GM19351 (cell line): Measurements from ENCODE around the gene CES1.
"Not testable (repeated sequence)": the region's sequence is repeated elsewhere in the genome, so short reads cannot be mapped to it uniquely, and the experiment has no call there.

ENCODE experiments used
- ATAC-seq: cut with Tn5 transposase; IDR thresholded peaks from one replicate; pipeline ENCODE4 v1.9.1; 2021; ENCODE audit warnings: mild to moderate bottlenecking, moderate library complexity; ENCODE audit not compliant: unreplicated experiment

The CES1 gene

GRCh38 chr16:55792934-55793374 lies 39.9 kb downstream of the CES1 start:
- ATAC-seq, result not testable (repeated sequence)

GRCh38 chr16:55791512-55791911 lies 41.4 kb downstream of the CES1 start:
- not testable (repeated sequence) for ATAC-seq

DNA sequence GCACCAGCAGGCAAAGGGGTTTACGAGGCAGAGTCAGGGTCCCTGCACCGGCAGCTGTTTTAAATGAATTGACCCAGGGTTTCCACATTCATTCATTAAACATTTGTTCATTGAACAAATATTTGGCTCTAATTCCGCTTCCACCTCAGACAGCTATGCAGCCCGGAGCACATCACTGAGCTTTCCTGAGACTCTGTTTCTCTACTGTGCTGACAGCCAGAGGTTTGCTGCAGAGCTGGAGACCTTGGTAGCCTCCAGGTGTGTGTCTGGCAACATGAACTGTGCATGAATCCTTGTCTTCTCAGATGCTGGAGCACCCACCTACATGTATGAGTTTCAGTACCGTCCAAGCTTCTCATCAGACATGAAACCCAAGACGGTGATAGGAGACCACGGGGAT lies 42.7 kb downstream of the CES1 start:
- not testable (repeated sequence) for ATAC-seq

- ATAC-seq, result not testable (repeated sequence)
These were observed 50.2 kb downstream of the CES1 start for GRCh38 chr16:55782793-55783091.

DNA sequence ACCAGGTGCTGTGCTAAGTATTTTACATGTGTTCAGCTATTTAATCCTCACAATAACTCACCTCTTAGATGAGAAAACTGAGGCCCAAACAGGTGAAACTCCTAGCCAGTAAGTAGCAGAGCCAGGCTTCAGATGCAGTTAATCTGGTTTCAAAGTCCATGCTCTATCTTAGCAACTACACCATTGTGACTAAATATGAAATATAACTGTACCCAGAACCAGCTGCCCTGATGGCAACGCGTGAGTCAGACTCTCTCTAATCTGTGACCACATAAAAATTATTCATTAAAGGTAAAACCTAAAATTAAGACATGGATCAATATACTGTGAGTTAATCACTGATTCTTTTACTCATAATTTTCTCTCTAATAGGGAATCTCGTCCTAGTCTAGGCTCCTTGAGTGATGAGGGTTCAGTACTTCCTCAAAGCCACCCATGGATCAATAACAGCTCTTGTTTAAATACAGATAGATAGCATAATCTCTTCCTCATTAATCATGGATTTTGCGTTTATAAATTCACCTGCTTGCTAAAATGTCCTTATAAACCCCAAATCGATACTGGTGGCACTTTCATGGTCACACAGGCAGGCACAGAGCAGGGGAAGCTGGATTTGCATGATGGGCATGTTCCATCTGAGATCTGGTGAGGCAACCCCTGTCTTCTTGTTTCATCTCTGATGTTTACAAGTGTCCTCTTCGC lies 50.7 kb downstream of the CES1 start:
- not testable (repeated sequence) for ATAC-seq

DNA sequence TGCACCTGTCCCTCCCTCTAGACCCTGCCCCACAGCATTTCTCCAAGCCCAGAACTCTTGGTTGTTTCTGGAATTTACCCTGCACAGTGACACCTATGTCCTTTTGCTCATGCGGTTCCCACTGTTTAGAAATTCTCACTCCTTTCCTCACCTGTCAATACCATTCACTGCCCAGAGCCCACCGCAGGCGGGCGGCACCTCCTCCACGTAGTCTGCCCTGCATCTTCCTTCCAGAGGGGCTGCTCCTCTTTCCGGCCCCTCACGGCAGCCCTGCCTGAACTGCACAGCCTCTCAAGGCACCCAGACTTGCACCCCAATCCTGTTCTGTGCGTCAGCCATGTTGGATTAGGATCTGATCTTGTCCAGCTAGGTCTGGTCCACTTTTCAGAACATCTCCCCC lies 51.4 kb downstream of the CES1 start:
- not testable (repeated sequence) for ATAC-seq

DNA sequence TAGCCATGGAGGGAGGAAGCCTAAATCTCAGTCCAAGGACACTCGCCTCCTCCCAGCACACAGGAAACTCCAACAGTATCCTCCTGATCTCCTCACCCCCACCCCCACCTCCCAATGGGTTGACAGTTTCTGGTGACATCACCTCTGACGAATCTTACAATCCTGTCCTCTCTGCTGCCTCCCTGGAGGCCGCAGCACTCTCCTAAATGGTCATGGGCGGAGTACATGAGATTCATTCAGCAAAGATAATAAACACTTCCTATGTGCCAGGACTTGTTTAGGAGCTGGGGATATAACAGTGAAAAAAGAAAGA lies 52.8 kb downstream of the CES1 start:
- not testable (repeated sequence) for ATAC-seq

GRCh38 chr16:55779402-55780094 lies 53.3 kb downstream of the CES1 start:
- ATAC-seq, result no peak

GRCh38 chr16:55778757-55779156 lies 54.1 kb downstream of the CES1 start:
- ATAC-seq, result no peak

DNA sequence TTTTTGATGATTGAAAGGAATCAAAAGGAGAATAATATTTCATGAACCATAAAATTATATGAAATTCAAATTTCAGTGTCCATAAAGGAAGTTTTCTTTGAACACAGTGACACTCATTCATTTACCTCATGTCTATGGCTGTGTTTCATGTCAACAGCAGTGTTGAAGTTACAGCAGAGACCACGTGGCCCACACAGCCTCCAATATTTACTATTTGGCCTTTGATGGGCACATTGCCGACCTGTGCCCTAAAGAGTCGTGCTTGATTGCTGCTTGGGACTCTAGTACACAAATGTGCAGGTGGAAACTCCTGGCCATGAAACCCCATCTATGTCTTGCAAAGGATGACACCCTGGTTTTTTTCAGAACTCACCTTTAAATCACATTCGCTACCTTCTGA lies 57.0 kb downstream of the CES1 start:
- no peak for ATAC-seq

DNA sequence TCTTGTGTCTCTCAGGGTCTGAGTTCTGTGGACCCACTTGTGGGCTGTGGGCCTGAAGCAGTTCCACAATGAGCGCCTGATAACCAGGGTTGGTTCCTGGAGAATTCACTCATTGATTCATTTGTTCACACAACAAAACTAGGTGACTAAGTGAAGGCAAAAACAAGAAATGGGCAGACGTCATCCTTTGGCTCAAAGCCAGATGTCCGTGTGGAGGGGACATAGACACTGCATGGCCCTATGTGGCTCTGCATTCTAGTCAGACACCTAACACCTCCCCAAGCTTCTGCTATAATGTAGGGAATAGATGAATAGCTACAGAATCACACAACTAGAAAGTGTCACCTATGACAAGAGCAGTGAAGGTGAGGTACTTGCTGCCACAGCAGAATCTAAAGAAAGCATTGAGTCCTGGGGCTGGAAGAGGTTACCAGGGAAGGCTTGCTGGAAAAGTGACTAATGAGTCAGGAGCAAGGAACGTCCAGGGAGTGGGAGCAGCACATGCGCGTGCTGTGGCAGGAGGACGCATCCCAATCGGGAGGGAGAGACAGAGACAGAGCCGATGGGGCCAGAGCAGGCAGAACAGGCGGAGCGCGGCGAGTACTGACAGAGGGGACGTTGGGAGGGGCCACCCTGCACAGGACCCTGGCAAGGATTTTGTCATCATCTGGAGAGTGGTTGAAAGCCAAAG lies 58.9 kb downstream of the CES1 start:
- no peak for ATAC-seq

- ATAC-seq, result no peak
These were observed 67.7 kb downstream of the CES1 start for GRCh38 chr16:55765161-55765560.

GRCh38 chr16:55760310-55761001 lies 72.4 kb downstream of the CES1 start:
- no peak for ATAC-seq

GRCh38 chr16:55759965-55760309 lies 73.0 kb downstream of the CES1 start:
- ATAC-seq, result not testable (repeated sequence)

GRCh38 chr16:55757595-55758527 lies 75.0 kb downstream of the CES1 start:
- ATAC-seq, result not testable (repeated sequence)

GRCh38 chr16:55756963-55757362 lies 75.9 kb downstream of the CES1 start:
- ATAC-seq, result no peak

DNA sequence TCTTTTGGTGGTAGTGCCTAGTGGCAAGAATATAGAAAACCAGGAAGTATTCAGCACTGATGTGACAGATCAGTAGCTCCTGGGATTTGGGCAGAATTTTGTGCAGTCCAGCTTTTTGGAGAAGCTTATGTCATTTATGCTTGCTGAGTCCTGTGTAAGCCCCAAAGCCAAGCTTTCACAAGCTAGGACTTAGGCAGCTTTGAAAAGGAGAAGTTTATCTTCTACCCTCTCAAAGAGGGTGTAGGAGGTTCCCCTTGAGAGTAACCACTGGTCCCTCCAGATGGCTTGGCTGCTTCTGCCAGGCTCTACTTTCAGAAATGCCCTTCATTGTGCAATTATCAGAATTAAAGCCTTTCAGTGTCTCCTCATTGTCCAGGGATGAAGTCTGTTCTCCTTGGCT lies 78.8 kb downstream of the CES1 start:
- no peak for ATAC-seq

DNA sequence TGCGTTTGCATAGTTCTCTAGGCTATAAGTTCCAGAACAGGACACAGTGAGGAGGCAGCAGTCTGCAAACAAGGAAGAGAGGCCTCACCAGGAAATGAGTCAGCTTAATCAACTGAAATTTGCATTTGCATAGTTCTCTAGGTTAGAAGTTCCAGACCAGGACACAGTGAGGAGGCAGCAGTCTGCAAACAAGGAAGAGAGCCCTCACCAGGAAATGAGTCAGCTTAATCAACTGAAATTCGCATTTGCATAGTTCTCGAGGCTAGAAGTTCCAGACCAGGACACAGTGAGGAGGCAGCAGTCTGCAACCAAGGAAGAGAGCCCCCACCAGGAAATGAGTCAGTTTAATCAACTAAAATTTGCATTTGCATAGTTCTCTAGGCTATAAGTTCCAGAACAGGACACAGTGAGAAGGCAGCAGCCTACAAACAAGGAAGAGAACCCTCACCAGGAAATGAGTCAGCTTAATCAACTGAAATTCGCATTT lies 79.7 kb downstream of the CES1 start:
- ATAC-seq, result not testable (repeated sequence)
